Caco-2 (cell line): Measurements from ENCODE around the gene UTP4. TPM values are rescaled to one million over a fixed set of nuclear protein-coding genes. Genes with fewer than 3 reads are reported as not detected.
"Not testable (repeated sequence)": the region's sequence is repeated elsewhere in the genome, so short reads cannot be mapped to it uniquely, and the experiment has no call there.

Experiments used
- BruUV-seq: library from RNA; stranded (reverse); fragments of 400-500 nt; replicated peaks from 2 replicates; lab custom pipeline; 2021; lab: Mats Ljungman, UMichigan
- CTCF ChIA-PET: fragments of 300-600 bp; sonication (Branson Sonifier 250); formaldehyde crosslinking; loops from one replicate; lab custom pipeline; 2022; ENCODE audit warnings: antibody characterized with exemption; lab: Charles Lee
- POLR2A ChIA-PET: fragments of 300-600 bp; sonication (Branson Sonifier 250); formaldehyde crosslinking; loops from one replicate; lab custom pipeline; 2022; ENCODE audit warnings: antibody characterized with exemption; lab: Charles Lee
- DNase-seq, 2 experiments: peaks; one replicate each; pipeline versions ENCODE4 v3.0.0 to v3.0.0-alpha.2; 2020 to 2022
- H3K27me3 ChIP-seq: replicated peaks from 2 replicates; pipeline ENCODE4 v1.6.0; 2011; ENCODE audit warnings: low read length; ENCODE audit not compliant: control insufficient read depth, insufficient read depth
- H3K36me3 ChIP-seq: 2 replicates; pipeline ENCODE4 v1.5.1; 2011; ENCODE audit warnings: low read length; ENCODE audit not compliant: control insufficient read depth, insufficient read depth
- H3K4me1 ChIP-seq: fragments of 250-450 bp; sonication (Bioruptor Pico); 2 replicates; pipeline ENCODE4 v1.5.1; 2020; ENCODE audit warnings: mild to moderate bottlenecking
- H3K4me3 ChIP-seq: 2 replicates; pipeline ENCODE4 v1.5.1; 2011; ENCODE audit warnings: low read depth, mild to moderate bottlenecking, control low read depth, low read length
- H3K9me3 ChIP-seq: fragments of 250-450 bp; sonication (Bioruptor Pico); 2 replicates; pipeline ENCODE4 v1.5.1; 2020; ENCODE audit warnings: mild to moderate bottlenecking, moderate library complexity
- H3K27ac Mint-ChIP-seq: one replicate; pipeline ENCODE4 v1.8.0; 2022; ENCODE audit warnings: mixed read lengths; ENCODE audit not compliant: unreplicated experiment
- H3K27me3 Mint-ChIP-seq: one replicate; pipeline ENCODE4 v1.8.0; 2022; ENCODE audit warnings: mixed read lengths; ENCODE audit not compliant: insufficient read depth, unreplicated experiment
- H3K36me3 Mint-ChIP-seq: one replicate; pipeline ENCODE4 v1.8.0; 2022; ENCODE audit warnings: mild to moderate bottlenecking, mixed read lengths; ENCODE audit not compliant: insufficient read depth, unreplicated experiment
- H3K4me1 Mint-ChIP-seq: one replicate; pipeline ENCODE4 v1.8.0; 2022; ENCODE audit warnings: low read depth, mixed read lengths; ENCODE audit not compliant: unreplicated experiment
- H3K4me3 Mint-ChIP-seq: one replicate; pipeline ENCODE4 v1.8.0; 2022; ENCODE audit warnings: mild to moderate bottlenecking, moderate library complexity, mixed read lengths; ENCODE audit not compliant: unreplicated experiment
- H3K9me3 Mint-ChIP-seq: one replicate; pipeline ENCODE4 v1.8.0; 2022; ENCODE audit warnings: mixed read lengths; ENCODE audit not compliant: unreplicated experiment
- CTCF ChIP-seq, 2 experiments: fragments of 200-600 bp in 1 of 2; IDR thresholded peaks; 1 replicate in 1 of 2; 2 replicates in 1 of 2; pipeline versions ENCODE4 v1.5.1 to v1.8.0; 2011 to 2022; ENCODE audit warnings: antibody characterized with exemption in 1 of 2, control low read depth in 1 of 2, inconsistent platforms in 1 of 2, low read depth in 1 of 2, low read length in 1 of 2, mild to moderate bottlenecking in 1 of 2, moderate library complexity in 1 of 2; ENCODE audit not compliant: insufficient read depth in 1 of 2, severe bottlenecking in 1 of 2, unreplicated experiment in 1 of 2
- intact Hi-C: fragments of 100-400 bp; cut with micrococcal nuclease; formaldehyde crosslinking; loops from one replicate; pipeline ENCODE4 v1.10.0; 2022; ENCODE audit not compliant: unreplicated experiment
- total RNA-seq: library from RNA; stranded (reverse); gene quantifications from 2 replicates; pipeline ENCODE4 v1.2.3, GENCODE V29; 2022

UTP4 gene
- total RNA-seq, 1 experiment from 2014 or later: 126 TPM

DNA sequence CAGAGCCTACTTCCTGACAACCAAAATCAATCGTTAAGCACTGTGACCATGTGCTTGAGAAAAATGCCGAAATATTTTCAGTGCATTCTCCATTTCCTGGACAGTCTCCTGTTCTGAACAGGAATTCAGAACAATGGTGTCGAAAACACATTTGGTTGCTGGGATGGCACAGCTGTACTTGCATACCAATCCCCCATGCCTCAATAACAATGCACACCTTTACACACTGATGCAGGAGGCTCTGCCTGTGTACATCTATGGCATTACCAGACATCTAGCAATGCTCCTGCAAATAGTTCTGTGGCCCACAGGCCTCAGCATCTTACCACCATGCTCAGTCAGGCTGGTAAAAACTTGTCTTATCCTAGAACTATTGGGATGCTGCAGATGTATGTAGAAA, 6.2 kb upstream of the UTP4 start:
- Mint-ChIP-seq H3K9me3 (no peaks in the 10 kb centered on the region), H3K4me3 (no peak overlapping the region), H3K27me3 (no peaks in the 10 kb centered on the region), H3K4me1 (no peaks in the 10 kb centered on the region), H3K36me3 (peaks cover 31% of the 10 kb centered on the region), H3K27ac (no peak overlapping the region)
- H3K4me3 ChIP-seq: no peak overlapping the region
- peak in 1 of 2 experiments; percentile 5 for DNase-seq
- BruUV-seq: no TSS peak
- H3K36me3 ChIP-seq: no peaks in the 10 kb centered on the region; the same call in 1 of the 2 replicates
- H3K4me1 ChIP-seq: peaks cover 7% of the 10 kb centered on the region; the same call in 1 of the 2 replicates
- ChIA-PET CTCF (interaction anchor here (0.8 kb wide), 1 partner anchor 279 kb away, joined by 3 read pairs; no protein-coding TSS in a partner anchor), POLR2A (no interaction called here)
- H3K9me3 ChIP-seq: no peaks in the 10 kb centered on the region
- TF ChIP-seq CTCF (IDR thresholded peaks at IDR 0.05; ENCODE audit: insufficient read depth in 1 of 2, low read depth in 1 of 2, low read length in 1 of 2, severe bottlenecking in 1 of 2, unreplicated experiment in 1 of 2): no peak
- intact Hi-C loops: no loop called here
- H3K27me3 ChIP-seq: no peaks in the 10 kb centered on the region

DNA sequence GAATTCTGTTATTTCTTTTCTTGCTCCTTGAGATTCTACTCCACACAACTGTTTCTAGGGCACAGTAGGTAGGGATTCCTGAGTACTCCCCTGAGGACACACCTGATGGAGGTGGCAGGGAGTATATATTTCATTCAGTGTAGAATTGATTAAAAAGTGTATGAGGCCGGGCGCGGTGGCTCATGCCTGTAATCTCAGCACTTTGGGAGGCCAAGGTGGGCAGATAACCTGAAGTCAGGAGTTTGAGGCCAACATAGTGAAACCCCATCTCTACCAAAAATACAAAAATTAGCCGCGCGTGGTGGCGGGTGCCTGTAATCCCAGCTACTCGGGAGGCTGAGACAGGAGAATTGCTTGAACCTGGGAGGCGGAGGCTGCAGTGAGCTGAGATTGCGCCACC, 5.6 kb upstream of the UTP4 start:
- H3K27me3 ChIP-seq, H3K4me3 Mint-ChIP-seq, H3K9me3 Mint-ChIP-seq, H3K4me1 ChIP-seq, H3K4me3 ChIP-seq, intact Hi-C loops, H3K9me3 ChIP-seq, H3K27me3 Mint-ChIP-seq, BruUV-seq, H3K36me3 ChIP-seq, H3K4me1 Mint-ChIP-seq: not testable (repeated sequence)
- peaks cover 32% of the 10 kb centered on the region for H3K36me3 Mint-ChIP-seq
- ChIA-PET POLR2A (interaction anchor here (0.6 kb wide), 1 partner anchor 749 kb away, joined by 7 read pairs; no protein-coding TSS in a partner anchor), CTCF (interaction anchor here (0.6 to 0.8 kb wide), 2 partner anchors 36 to 279 kb away, joined by 3 to 4 read pairs; no protein-coding TSS in a partner anchor)
- H3K27ac Mint-ChIP-seq: peak overlapping the region; percentile 20
- DNase-seq: peak in 1 of 2 experiments; percentile 9

- Mint-ChIP-seq H3K27ac (peak overlapping the region; percentile 20), H3K4me1 (no peaks in the 10 kb centered on the region), H3K4me3 (no peak overlapping the region), H3K27me3 (no peaks in the 10 kb centered on the region), H3K36me3 (peaks cover 45% of the 10 kb centered on the region), H3K9me3 (no peaks in the 10 kb centered on the region)
- TF ChIP-seq CTCF (IDR thresholded peaks at IDR 0.05; ENCODE audit: insufficient read depth in 1 of 2, low read depth in 1 of 2, low read length in 1 of 2, severe bottlenecking in 1 of 2, unreplicated experiment in 1 of 2): no peak
- intact Hi-C loops: no loop called here
- ChIA-PET POLR2A (no interaction called here), CTCF (interaction anchor here (0.6 to 0.7 kb wide), 3 partner anchors 226 to 325 kb away, joined by 4 to 6 read pairs (median 4); no protein-coding TSS in a partner anchor)
- peaks cover 7% of the 10 kb centered on the region; the same call in 1 of the 2 replicates for H3K4me1 ChIP-seq
- no peaks in the 10 kb centered on the region; the same call in 1 of the 2 replicates for H3K36me3 ChIP-seq
- no TSS peak for BruUV-seq
- no peaks in the 10 kb centered on the region for H3K27me3 ChIP-seq
- no peak overlapping the region for H3K4me3 ChIP-seq
- DNase-seq: peak in 1 of 2 experiments; percentile 10
- H3K9me3 ChIP-seq: no peaks in the 10 kb centered on the region
Observed at GRCh38 chr16:69127966-69128510, 4.4 kb upstream of the UTP4 start.
